Activated effector memory CD4-positive, alpha-beta T cell treated with Interleukin-2 at 50 U/mL for 16 hours (primary cell): ENCODE results near the gene FAM177A1.
A peak's percentile ranks its signal among the peaks of the same experiment; 100 is the strongest.
"Not testable (repeated sequence)": the region's sequence is repeated elsewhere in the genome, so short reads cannot be mapped to it uniquely, and the experiment has no call there.

ENCODE experiments used
- DNase-seq: peaks from one replicate; pipeline ENCODE4 v3.0.0-alpha.2; 2020

FAM177A1 gene

GRCh38 chr14:35046048-35046750, at the start of gene FAM177A1:
TSS of gene FAM177A1 (plus strand) at chr14:35046272. CDS start at chr14:35046464, 192 bp downstream.
- peak; percentile 98 for DNase-seq

GRCh38 chr14:34997762-34998161, 48.3 kb upstream of the FAM177A1 start:
- no peak for DNase-seq

GRCh38 chr14:34999500-34999899, 46.6 kb upstream of the FAM177A1 start:
- no peak for DNase-seq

GRCh38 chr14:35001621-35002020, 44.5 kb upstream of the FAM177A1 start:
- no peak for DNase-seq

GRCh38 chr14:35004839-35005238, 41.2 kb upstream of the FAM177A1 start:
- DNase-seq, result no peak

GRCh38 chr14:35016568-35016967, 29.5 kb upstream of the FAM177A1 start:
- no peak for DNase-seq

GRCh38 chr14:35020713-35021112, 25.4 kb upstream of the FAM177A1 start:
- DNase-seq, result no peak

- DNase-seq, result no peak
Measured at GRCh38 chr14:35028435-35028834, 17.6 kb upstream of the FAM177A1 start.

- DNase-seq, result no peak
Measured at GRCh38 chr14:35032562-35032961, 13.5 kb upstream of the FAM177A1 start.

GRCh38 chr14:35034440-35034833, 11.6 kb upstream of the FAM177A1 start:
- no peak for DNase-seq

- not testable (repeated sequence) for DNase-seq
Measured at GRCh38 chr14:35034944-35035554, 11.0 kb upstream of the FAM177A1 start.

GRCh38 chr14:35038312-35038711, 7.8 kb upstream of the FAM177A1 start:
- not testable (repeated sequence) for DNase-seq

GRCh38 chr14:35042632-35043031, 3.4 kb upstream of the FAM177A1 start:
- DNase-seq, result no peak

- DNase-seq, result no peak
Measured at GRCh38 chr14:35043046-35043445, 3.0 kb upstream of the FAM177A1 start.

GRCh38 chr14:35044939-35045797, 904 bp upstream of the FAM177A1 start:
- DNase-seq, result no peak

GRCh38 chr14:35045798-35046047, 349 bp upstream of the FAM177A1 start:
- DNase-seq, result no peak

- DNase-seq, result no peak
Measured at GRCh38 chr14:35046751-35047536, 872 bp downstream of the FAM177A1 start.

GRCh38 chr14:35047976-35048513, 2.0 kb downstream of the FAM177A1 start:
- DNase-seq, result no peak

- DNase-seq, result no peak
Measured at GRCh38 chr14:35050652-35051051, 4.6 kb downstream of the FAM177A1 start.

- DNase-seq, result no peak
Measured at GRCh38 chr14:35051796-35052195, 5.7 kb downstream of the FAM177A1 start.

- DNase-seq, result no peak
Measured at GRCh38 chr14:35052637-35053036, 6.6 kb downstream of the FAM177A1 start.

- not testable (repeated sequence) for DNase-seq
Measured at GRCh38 chr14:35061113-35061791, 15.2 kb downstream of the FAM177A1 start.
